K562 (cell line): ENCODE results near the gene SCAP. TPM values are rescaled to one million over a fixed set of nuclear protein-coding genes. Genes with fewer than 3 reads are reported as not detected.

Experiments used
- ATAC-seq: fragments of 200-7000 bp; cut with Tn5 transposase; 3 replicates; pipeline ENCODE4 v1.9.1; 2020; ENCODE audit warnings: moderate library complexity
- BruUV-seq: library from RNA; stranded (reverse); fragments of 400-500 nt; replicated peaks from 2 replicates; lab custom pipeline; 2021; lab: Mats Ljungman, UMichigan
- CTCF ChIA-PET: fragments of 300-600 bp; formaldehyde crosslinking; extraction: SDS; loops from one replicate; lab custom pipeline; 2021; ENCODE audit warnings: low intra/inter-chr PET ratio; lab: Yijun Ruan, JAX
- POLR2A ChIA-PET: fragments of 300-600, 350-650 bp; sonication (Branson Sonifier 250); formaldehyde crosslinking; extraction: SDS; loops from one replicate; lab custom pipeline; 2021; ENCODE audit warnings: antibody characterized with exemption, inconsistent platforms; lab: Yijun Ruan, JAX
- DNase-seq, 4 experiments: peaks; one replicate each; pipeline versions ENCODE4 v3.0.0 to v3.0.0-alpha.2; 2011 to 2018; ENCODE audit warnings: low spot score in 3 of 4, mixed read lengths in 3 of 4; ENCODE audit errors: extremely low read depth in 1 of 4
- FAIRE-seq: peaks from 2 replicates; lab custom pipeline; 2011; peaks lifted over from hg19 to GRCh38; lab: Jason Lieb, UNC
- H2AFZ ChIP-seq: 2 replicates; pipeline ENCODE4 v1.6.0; 2011; ENCODE audit warnings: low read depth, low read length, control low read depth, inconsistent platforms
- H3K27ac ChIP-seq: fragments of 200-600 bp; 3 replicates; pipeline ENCODE4 v1.8.0; 2011; ENCODE audit warnings: low read depth, mild to moderate bottlenecking, control low read depth, inconsistent platforms, low read length, moderate library complexity, mixed read lengths; ENCODE audit errors: extremely low read depth
- H3K27me3 ChIP-seq, 2 experiments: fragments of 300-600 bp in 1 of 2; 2 replicates in 1 of 2; 3 replicates in 1 of 2; pipeline versions ENCODE4 v1.6.0 to v1.8.0; 2011; ENCODE audit warnings: inconsistent platforms in 2 of 2, low read length in 2 of 2, mild to moderate bottlenecking in 1 of 2, mixed read lengths in 1 of 2, moderate library complexity in 1 of 2; ENCODE audit not compliant: control insufficient read depth in 2 of 2, insufficient read depth in 2 of 2
- H3K36me3 ChIP-seq: fragments of 300-600 bp; 3 replicates; pipeline ENCODE4 v1.8.0; 2011; ENCODE audit warnings: mild to moderate bottlenecking, low read length, inconsistent platforms; ENCODE audit not compliant: control insufficient read depth, insufficient read depth
- H3K4me1 ChIP-seq, 2 experiments: fragments of 200-600 bp in 1 of 2; replicated peaks in 1 of 2; 2 replicates in 1 of 2; 3 replicates in 1 of 2; pipeline versions ENCODE4 v1.5.1 to v1.8.0; 2011; ENCODE audit warnings: inconsistent platforms in 2 of 2, low read length in 2 of 2, mild to moderate bottlenecking in 1 of 2, mixed read lengths in 1 of 2, moderate library complexity in 1 of 2; ENCODE audit not compliant: control insufficient read depth in 2 of 2, insufficient read depth in 2 of 2
- H3K4me2 ChIP-seq: 2 replicates; pipeline ENCODE4 v1.6.1; 2011; ENCODE audit warnings: low read length, control low read depth, inconsistent platforms, mixed read lengths; ENCODE audit not compliant: insufficient read depth
- H3K4me3 ChIP-seq: fragments of 200-600 bp; sonication (generic), shearing (Covaris generic); 2 replicates; pipeline ENCODE4 v1.5.1; 2016; ENCODE audit warnings: control low read depth, inconsistent platforms
- H3K79me2 ChIP-seq: fragments of 200-600 bp; 3 replicates; pipeline ENCODE4 v1.8.0; 2011; ENCODE audit warnings: low read length, inconsistent platforms; ENCODE audit not compliant: control insufficient read depth, insufficient read depth
- H3K9ac ChIP-seq, 2 experiments: 2 replicates each; pipeline versions ENCODE4 v1.6.0 to v1.6.1; 2011; ENCODE audit warnings: low read depth in 2 of 2, low read length in 2 of 2, control low read depth in 1 of 2, inconsistent platforms in 1 of 2, mild to moderate bottlenecking in 1 of 2, mixed read lengths in 1 of 2; ENCODE audit not compliant: insufficient read depth in 1 of 2
- H3K9me1 ChIP-seq: one replicate; pipeline ENCODE4 v1.6.0; 2011; ENCODE audit warnings: inconsistent platforms, mild to moderate bottlenecking, low read length, moderate library complexity; ENCODE audit not compliant: control insufficient read depth, insufficient read depth
- H3K9me3 ChIP-seq: replicated peaks from 2 replicates; pipeline ENCODE4 v1.5.1; 2011; ENCODE audit warnings: low read depth, low read length, inconsistent platforms; ENCODE audit not compliant: control insufficient read depth, insufficient read depth
- H4K20me1 ChIP-seq: replicated peaks from 2 replicates; pipeline ENCODE4 v1.6.1; 2011; ENCODE audit warnings: low read length, inconsistent platforms, mixed read lengths; ENCODE audit not compliant: control insufficient read depth, insufficient read depth
- HES1 ChIP-seq: fragments of 450-650 bp; IDR thresholded peaks from 2 replicates; pipeline ENCODE4 v1.6.1; 2016; ENCODE audit warnings: low read depth, mild to moderate bottlenecking, moderate library complexity
- HMG20A ChIP-seq: fragments of 450-650 bp; formaldehyde crosslinking; conservative IDR thresholded peaks from 2 replicates; pipeline ENCODE4 v1.4.0; 2020; ENCODE audit warnings: mild to moderate bottlenecking, mixed read lengths
- RBM25 ChIP-seq: fragments of 200-400 bp; formaldehyde crosslinking; IDR thresholded peaks from 2 replicates; pipeline ENCODE4 v1.6.1; 2018; ENCODE audit warnings: low read length, low read depth, moderate library complexity; ENCODE audit not compliant: severe bottlenecking
- SMAD1 ChIP-seq: fragments of 150-350 bp; IDR thresholded peaks from 2 replicates; pipeline ENCODE4 v1.6.1; 2014; ENCODE audit warnings: low read length, low read depth; ENCODE audit not compliant: partially characterized antibody
- SPI1 ChIP-seq: IDR thresholded peaks from 2 replicates; pipeline ENCODE4 v1.6.1; 2011; ENCODE audit warnings: low read depth, low read length, control low read depth, borderline replicate concordance
- SREBF1 ChIP-seq: fragments of 150-350 bp; IDR thresholded peaks from 2 replicates; pipeline ENCODE4 v1.6.1; 2014; ENCODE audit warnings: antibody characterized with exemption, low read depth, low read length, borderline replicate concordance
- TAF7 ChIP-seq: fragments of 450-650 bp; IDR thresholded peaks from 2 replicates; pipeline ENCODE4 v1.6.1; 2016; ENCODE audit warnings: missing genetic modification characterization, missing compliant biosample characterization
- TFE3 ChIP-seq: fragments of 450-650 bp; formaldehyde crosslinking; IDR thresholded peaks from 2 replicates; pipeline ENCODE4 v1.4.0; 2020; ENCODE audit warnings: mild to moderate bottlenecking, mixed read lengths
- ZNF384 ChIP-seq: IDR thresholded peaks from 2 replicates; pipeline ENCODE4 v1.6.1; 2012; ENCODE audit warnings: low read depth, low read length, improper control_type of control experiment
- WGBS: fragments of 100-300 bp; shearing (Covaris generic); methylation state at CpG from one replicate; pipeline ENCODE4 v1.1.6; 2016; ENCODE audit warnings: low coverage, mixed read lengths; ENCODE audit not compliant: insufficient coverage; ENCODE audit errors: missing lambda C conversion rate; 5-methylcytosine and 5-hydroxymethylcytosine counted together
- in situ Hi-C: fragments of 300-500 bp; cut with MboI; formaldehyde crosslinking; loops from 4 replicates; pipeline ENCODE4 v1.15.0; 2018; ENCODE audit warnings: inconsistent platforms, mixed read lengths
- intact Hi-C: fragments of 100-400 bp; cut with micrococcal nuclease; formaldehyde crosslinking; loops from 2 replicates; pipeline ENCODE4 v1.14.2; 2022
- polyA plus RNA-seq, 8 experiments: library from polyadenylated mRNA; depleted of rRNA in 4 of 8; stranded (reverse) in 5 of 8; unstranded in 3 of 8; fragments of >200 nt; fragmentation: Nextera tagmentation in 2 of 8; fragmentation: Illumina TruSeq in 1 of 8; extraction: Ambion mirVana in 2 of 8; extraction: Trizol in 1 of 8; gene quantifications; 2 replicates each; pipeline versions ENCODE4 v1.2.1 to v1.2.3, GENCODE V29; 2011 to 2014; ENCODE audit warnings: inconsistent platforms in 1 of 8, missing spikeins in 1 of 8
- total RNA-seq, 7 experiments: library from RNA; depleted of rRNA in 6 of 7; stranded (reverse); fragments of >200 nt in 6 of 7; fragmentation: Illumina TruSeq in 2 of 7; extraction: Trizol in 2 of 7; gene quantifications; 2 replicates each; pipeline versions ENCODE4 v1.2.1 to v1.2.3, GENCODE V29; 2011 to 2021; ENCODE audit warnings: low replicate concordance in 1 of 7

Gene SCAP
- total and polyA plus RNA-seq, 9 of the 15 experiments (the other 6 are each of a cell fraction or from before 2014, with no cell fraction given): 2.6 to 104 (median 37.8) TPM

- Histone ChIP-seq H3K4me2 (no peak overlapping the region), H3K9me3 (no peaks in the 10 kb centered on the region), H3K9ac (no peak overlapping the region), H3K4me3 (no peak overlapping the region), H4K20me1 (peaks cover 15% of the 10 kb centered on the region; the same call in 1 of the 2 replicates), H2AFZ (no peak overlapping the region), H3K9me1 (peaks cover 5% of the 10 kb centered on the region), H3K27me3 (no peaks in the 10 kb centered on the region), H3K27ac (no peak overlapping the region), H3K79me2 (peaks cover 23% of the 10 kb centered on the region), H3K4me1 (peaks cover 5 to 7% of the 10 kb centered on the region in 2 experiments; a peak in 4 of 5 replicates), H3K36me3 (peaks cover 57% of the 10 kb centered on the region)
- ChIA-PET POLR2A (interaction anchor here (0.5 to 1.9 kb wide), 9 partner anchors 9 to 339 kb away, joined by 3 to 7 read pairs (median 4); partner anchors contain the start of gene PTPN23), CTCF (no interaction called here)
- FAIRE-seq (no peak), DNase-seq (no peak), ATAC-seq (peak; percentile 34)
- TF ChIP-seq SREBF1 (no peak), SPI1 (peak; percentile 43; the same call in 1 of the 2 replicates)
- in situ Hi-C loops (no loop called here), intact Hi-C loops (no loop called here)
- BruUV-seq: no TSS peak
- 75% methylated on average over 9 of the region's 9 CpGs for WGBS
Measured at GRCh38 chr3:47399531-47400270, 76.0 kb downstream of the SCAP start.

GRCh38 chr3:47399016-47399415 is 76.7 kb downstream of the SCAP start:
- H3K9me1 ChIP-seq: peaks cover 10% of the 10 kb centered on the region
- WGBS: 88% methylated on average over 1 of the region's 1 CpG
- TF ChIP-seq RBM25 (no peak), SMAD1 (no peak), TAF7 (tag) (no peak), ZNF384 (no peak), HES1 (no peak), HMG20A (no peak), TFE3 (CRISPR knock-in tag) (no peak)

More at GRCh38 chr3:47399016-47399415, 76.7 kb downstream of the SCAP start:
- no peak overlapping the region for H3K27ac ChIP-seq
- peaks cover 30% of the 10 kb centered on the region for H3K79me2 ChIP-seq
- POLR2A ChIA-PET: interaction anchor here (0.5 to 1.9 kb wide), 8 partner anchors 9 to 340 kb away, joined by 3 to 7 read pairs (median 5); partner anchors contain the start of gene PTPN23
- H3K27me3 ChIP-seq: no peaks in the 10 kb centered on the region
- H2AFZ ChIP-seq: no peak overlapping the region
- intact Hi-C loops (no loop called here), in situ Hi-C loops (no loop called here)
- BruUV-seq: no TSS peak
- H4K20me1 ChIP-seq: peaks cover 22% of the 10 kb centered on the region; the same call in 1 of the 2 replicates
- ATAC-seq: no peak
- CTCF ChIA-PET: no interaction called here
- peak overlapping the region in 1 of 2 experiments; percentile 31; a peak in 1 of 4 replicates for H3K9ac ChIP-seq
- H3K4me2 ChIP-seq: no peak overlapping the region
- H3K36me3 ChIP-seq: peaks cover 57% of the 10 kb centered on the region
- peaks cover 2 to 12% of the 10 kb centered on the region in 2 experiments; a peak in 4 of 5 replicates for H3K4me1 ChIP-seq
- H3K4me3 ChIP-seq: no peak overlapping the region
- no peaks in the 10 kb centered on the region for H3K9me3 ChIP-seq
- no peak for FAIRE-seq
- DNase-seq: no peak
